GM12878 (cell line): ENCODE data around the gene PSMD13.

Experiments used
- BHLHE40 ChIP-seq, 2 experiments: fragments of 450-650 bp in 1 of 2; IDR thresholded peaks; 2 replicates each; pipeline ENCODE4 v1.6.1; 2011 to 2017; ENCODE audit warnings: low read depth in 2 of 2, borderline replicate concordance in 1 of 2, improper control_type of control experiment in 1 of 2, low read length in 1 of 2, mild to moderate bottlenecking in 1 of 2
- POLR2AphosphoS5 ChIP-seq: IDR thresholded peaks from 2 replicates; pipeline ENCODE4 v1.6.1; 2011; ENCODE audit warnings: mild to moderate bottlenecking, low read length, inconsistent platforms
- TF ChIP-seq, protein P1 (sequence below): fragments of 450-650 bp; IDR thresholded peaks from 2 replicates; pipeline ENCODE4 v1.6.1; 2014; ENCODE audit warnings: mild to moderate bottlenecking
- TF ChIP-seq, protein P2 (sequence below), 3 experiments: IDR thresholded peaks in 2 of 3; conservative IDR thresholded peaks in 1 of 3; 2 replicates each; pipeline ENCODE4 v1.5.1; 2011; ENCODE audit warnings: low read depth in 3 of 3, low read length in 3 of 3, mild to moderate bottlenecking in 3 of 3, control low read depth in 2 of 3, moderate library complexity in 2 of 3, inconsistent platforms in 1 of 3, mixed read lengths in 1 of 3; ENCODE audit not compliant: control insufficient read depth in 2 of 3, insufficient read depth in 1 of 3; ENCODE audit errors: extremely low read depth in 1 of 3

DNA sequence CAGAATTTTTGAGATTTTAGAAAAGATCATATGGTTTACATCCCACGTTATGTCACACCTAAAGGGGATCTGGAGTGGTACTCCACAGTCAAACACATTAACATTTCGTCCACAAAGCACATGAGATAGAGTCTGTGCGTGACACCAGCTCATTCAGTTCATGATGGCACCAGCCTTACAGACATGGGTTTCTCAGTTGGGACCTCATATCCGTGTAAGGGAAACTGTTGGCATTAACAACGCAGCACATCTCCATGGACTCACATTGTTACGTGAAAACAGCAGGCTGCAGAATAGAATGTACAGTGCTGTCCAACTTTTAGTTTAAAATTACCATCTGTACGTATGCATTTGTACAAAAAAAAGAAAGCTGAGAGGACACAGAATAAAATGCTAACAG lies 15.2 kb upstream of the PSMD13 start:
- TF ChIP-seq BHLHE40 (IDR thresholded peaks at IDR 0.05; ENCODE audit: borderline replicate concordance in 1 of 2, low read depth in 2 of 2, low read length in 1 of 2) (no peak), POLR2AphosphoS5 (no peak)
- TF ChIP-seq, protein P1, sequence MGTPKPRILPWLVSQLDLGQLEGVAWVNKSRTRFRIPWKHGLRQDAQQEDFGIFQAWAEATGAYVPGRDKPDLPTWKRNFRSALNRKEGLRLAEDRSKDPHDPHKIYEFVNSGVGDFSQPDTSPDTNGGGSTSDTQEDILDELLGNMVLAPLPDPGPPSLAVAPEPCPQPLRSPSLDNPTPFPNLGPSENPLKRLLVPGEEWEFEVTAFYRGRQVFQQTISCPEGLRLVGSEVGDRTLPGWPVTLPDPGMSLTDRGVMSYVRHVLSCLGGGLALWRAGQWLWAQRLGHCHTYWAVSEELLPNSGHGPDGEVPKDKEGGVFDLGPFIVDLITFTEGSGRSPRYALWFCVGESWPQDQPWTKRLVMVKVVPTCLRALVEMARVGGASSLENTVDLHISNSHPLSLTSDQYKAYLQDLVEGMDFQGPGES: no peak
- TF ChIP-seq, protein P2, sequence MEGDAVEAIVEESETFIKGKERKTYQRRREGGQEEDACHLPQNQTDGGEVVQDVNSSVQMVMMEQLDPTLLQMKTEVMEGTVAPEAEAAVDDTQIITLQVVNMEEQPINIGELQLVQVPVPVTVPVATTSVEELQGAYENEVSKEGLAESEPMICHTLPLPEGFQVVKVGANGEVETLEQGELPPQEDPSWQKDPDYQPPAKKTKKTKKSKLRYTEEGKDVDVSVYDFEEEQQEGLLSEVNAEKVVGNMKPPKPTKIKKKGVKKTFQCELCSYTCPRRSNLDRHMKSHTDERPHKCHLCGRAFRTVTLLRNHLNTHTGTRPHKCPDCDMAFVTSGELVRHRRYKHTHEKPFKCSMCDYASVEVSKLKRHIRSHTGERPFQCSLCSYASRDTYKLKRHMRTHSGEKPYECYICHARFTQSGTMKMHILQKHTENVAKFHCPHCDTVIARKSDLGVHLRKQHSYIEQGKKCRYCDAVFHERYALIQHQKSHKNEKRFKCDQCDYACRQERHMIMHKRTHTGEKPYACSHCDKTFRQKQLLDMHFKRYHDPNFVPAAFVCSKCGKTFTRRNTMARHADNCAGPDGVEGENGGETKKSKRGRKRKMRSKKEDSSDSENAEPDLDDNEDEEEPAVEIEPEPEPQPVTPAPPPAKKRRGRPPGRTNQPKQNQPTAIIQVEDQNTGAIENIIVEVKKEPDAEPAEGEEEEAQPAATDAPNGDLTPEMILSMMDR (IDR thresholded peaks at IDR 0.05 in 2 of 3, conservative IDR thresholded peaks at IDR 0.05 in 1 of 3; ENCODE audit: control insufficient read depth in 2 of 3, extremely low read depth in 1 of 3, insufficient read depth in 1 of 3, low read depth in 3 of 3, low read length in 3 of 3): no peak
